T-helper 1 cell treated with Interleukin-12 subunit alpha and Interleukin-12 subunit beta and Interleukin-4 antibody, amounts not matched to agents 30 μg/mL and 1 μg/mL, for 36 hours (primary cell): ENCODE results near the gene SCGN.

Experiments used
- H3K27ac Mint-ChIP-seq: one replicate; pipeline ENCODE4 v1.8.0; 2021; ENCODE audit warnings: mild to moderate bottlenecking, mixed read lengths
- H3K27me3 Mint-ChIP-seq: one replicate; pipeline ENCODE4 v1.8.0; 2021; ENCODE audit warnings: low read depth, mixed read lengths
- H3K36me3 Mint-ChIP-seq: one replicate; pipeline ENCODE4 v1.8.0; 2021; ENCODE audit warnings: low read depth, mixed read lengths
- H3K4me1 Mint-ChIP-seq: one replicate; pipeline ENCODE4 v1.8.0; 2021; ENCODE audit warnings: low read depth, mixed read lengths
- H3K4me3 Mint-ChIP-seq: one replicate; pipeline ENCODE4 v1.8.0; 2021; ENCODE audit warnings: mild to moderate bottlenecking, moderate library complexity, mixed read lengths
- H3K9me3 Mint-ChIP-seq: one replicate; pipeline ENCODE4 v1.8.0; 2021; ENCODE audit warnings: mixed read lengths

The SCGN gene

DNA sequence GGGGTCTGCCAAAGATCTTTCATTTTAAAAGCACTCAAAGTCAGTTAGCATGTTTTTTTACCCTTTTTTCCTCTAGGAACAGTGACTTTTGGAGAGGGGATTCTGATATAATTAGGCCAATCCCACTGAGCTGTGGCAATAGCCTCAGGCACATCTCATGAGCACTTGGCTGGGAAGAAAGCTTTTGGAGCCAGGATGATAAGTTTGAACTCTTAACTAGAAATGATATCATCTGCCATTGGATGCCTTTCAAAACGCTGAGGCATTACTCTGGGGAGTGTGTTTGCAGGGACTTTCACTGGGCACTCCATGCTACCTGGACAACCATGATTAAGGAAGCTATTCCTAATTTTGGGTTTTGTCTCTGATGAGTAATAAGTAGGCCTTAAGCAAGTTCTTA is 3.7 kb downstream of the SCGN start:
- Mint-ChIP-seq H3K9me3 (no peaks in the 10 kb centered on the region), H3K36me3 (no peaks in the 10 kb centered on the region), H3K4me1 (no peaks in the 10 kb centered on the region), H3K27ac (no peak overlapping the region), H3K27me3 (peaks cover 44% of the 10 kb centered on the region), H3K4me3 (no peak overlapping the region)

DNA sequence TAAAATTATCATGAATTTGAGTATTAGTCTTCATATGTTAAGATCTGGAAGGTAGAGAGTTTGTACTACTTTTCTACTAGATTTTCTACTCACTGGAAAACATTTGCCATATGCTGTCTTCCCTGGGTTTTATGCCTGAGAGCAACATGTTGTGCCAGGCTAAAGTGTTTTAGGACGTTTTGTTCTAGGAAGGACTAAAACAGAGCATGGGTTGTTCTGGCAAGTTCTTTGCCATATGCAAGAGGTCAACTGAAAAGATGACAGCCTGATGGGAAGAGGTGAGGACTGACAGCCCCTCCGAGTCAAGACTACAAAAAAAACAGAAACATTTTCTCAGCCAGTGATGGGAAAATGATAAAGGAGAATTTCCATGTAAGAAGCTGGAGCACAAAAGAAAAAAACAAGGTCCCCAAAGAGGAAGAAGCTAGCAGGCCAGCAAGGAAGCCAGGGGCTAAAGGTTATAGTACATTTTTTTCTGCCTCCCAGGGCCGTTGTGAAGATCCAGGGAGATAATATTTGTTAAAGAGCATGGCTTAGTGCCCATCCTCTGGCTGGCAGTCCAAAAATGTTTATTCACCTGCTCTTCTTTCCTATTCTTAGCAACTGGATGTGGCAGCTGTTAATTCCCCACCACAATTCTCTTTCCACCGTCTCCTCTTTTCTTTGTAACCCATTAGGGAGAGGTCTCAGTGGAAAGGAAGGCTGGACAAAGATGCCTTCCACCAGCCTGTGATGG is 7.8 kb downstream of the SCGN start:
- Mint-ChIP-seq H3K9me3 (no peaks in the 10 kb centered on the region), H3K4me3 (no peak overlapping the region), H3K4me1 (no peaks in the 10 kb centered on the region), H3K36me3 (no peaks in the 10 kb centered on the region), H3K27ac (no peak overlapping the region), H3K27me3 (peaks cover 29% of the 10 kb centered on the region)

DNA sequence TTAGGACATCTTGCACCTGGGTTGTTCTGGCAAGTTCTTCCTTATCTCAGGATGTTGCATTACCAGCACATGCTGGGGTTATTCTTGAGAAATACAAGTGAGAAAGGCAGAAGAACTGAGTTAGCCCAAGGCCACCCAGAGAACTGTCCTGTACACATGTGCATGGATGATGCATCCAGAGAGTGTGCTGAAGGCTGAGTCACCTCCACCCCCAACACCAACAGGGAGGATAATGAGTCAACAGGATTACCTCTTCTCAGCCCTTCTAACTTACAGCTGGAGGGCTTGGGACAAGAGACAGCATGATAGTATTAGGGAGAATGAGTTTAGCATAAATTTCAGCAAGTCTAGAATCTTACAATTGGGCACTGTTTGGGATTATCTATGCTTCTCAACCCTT is 8.5 kb downstream of the SCGN start:
- H3K4me3 Mint-ChIP-seq = no peak overlapping the region
- no peaks in the 10 kb centered on the region for H3K36me3 Mint-ChIP-seq
- no peaks in the 10 kb centered on the region for H3K9me3 Mint-ChIP-seq
- H3K4me1 Mint-ChIP-seq = no peaks in the 10 kb centered on the region
- peaks cover 31% of the 10 kb centered on the region for H3K27me3 Mint-ChIP-seq
- H3K27ac Mint-ChIP-seq = no peak overlapping the region

DNA sequence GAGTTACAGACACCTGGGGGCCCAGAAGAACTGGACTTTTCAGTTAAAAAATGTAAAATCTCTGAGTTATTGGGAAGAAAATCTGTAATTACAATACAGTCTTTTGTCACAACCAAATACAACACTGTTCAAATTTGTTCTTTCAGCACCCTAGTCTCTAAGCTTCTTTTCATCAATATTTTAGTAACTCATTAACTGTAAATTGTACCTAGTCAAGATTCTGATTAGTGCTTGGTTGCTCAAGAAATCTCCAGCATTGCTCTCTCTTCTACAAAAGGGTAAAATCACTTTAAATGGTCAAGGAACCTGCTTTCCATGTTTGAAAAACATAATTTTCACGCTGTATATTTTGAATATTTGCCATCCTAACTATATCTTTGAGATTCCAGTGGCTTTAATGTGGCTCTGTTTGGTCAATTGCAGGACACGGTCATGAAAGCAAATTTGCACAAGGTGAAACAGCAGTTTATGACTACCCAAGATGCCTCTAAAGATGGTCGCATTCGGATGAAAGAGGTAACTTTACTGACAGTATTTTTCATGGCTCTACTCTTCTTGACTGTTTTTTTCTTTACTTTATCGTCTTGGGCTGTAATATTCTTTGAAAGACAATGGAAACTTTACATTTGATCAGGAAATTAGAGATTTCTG is 9.2 kb downstream of the SCGN start:
- H3K27me3 Mint-ChIP-seq = peaks cover 31% of the 10 kb centered on the region
- no peak overlapping the region for H3K4me3 Mint-ChIP-seq
- H3K27ac Mint-ChIP-seq = no peak overlapping the region
- H3K36me3 Mint-ChIP-seq = no peaks in the 10 kb centered on the region
- no peaks in the 10 kb centered on the region for H3K4me1 Mint-ChIP-seq
- H3K9me3 Mint-ChIP-seq = no peaks in the 10 kb centered on the region

DNA sequence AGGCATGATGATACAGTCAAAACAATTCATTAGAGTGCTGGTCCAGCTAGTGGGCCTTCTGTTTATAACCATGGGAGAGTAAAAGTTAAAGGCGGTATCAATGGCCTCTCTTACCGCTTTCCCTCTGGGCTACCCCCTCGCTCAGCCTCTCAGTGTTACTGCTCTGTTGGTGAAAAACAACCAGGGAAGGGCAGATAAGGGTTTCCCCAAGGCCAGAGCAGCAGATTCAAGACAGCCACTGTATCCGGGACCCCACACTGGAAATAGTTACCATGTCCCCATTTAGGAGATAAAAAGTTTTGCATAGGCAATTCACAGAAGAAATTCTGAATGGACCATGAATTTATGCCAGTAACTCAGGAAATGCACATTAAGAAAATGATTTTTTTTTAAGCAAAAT is 13.4 kb downstream of the SCGN start:
- Mint-ChIP-seq H3K4me1 (no peaks in the 10 kb centered on the region), H3K9me3 (no peaks in the 10 kb centered on the region), H3K27me3 (peaks cover 29% of the 10 kb centered on the region), H3K36me3 (no peaks in the 10 kb centered on the region), H3K27ac (no peak overlapping the region), H3K4me3 (no peak overlapping the region)

DNA sequence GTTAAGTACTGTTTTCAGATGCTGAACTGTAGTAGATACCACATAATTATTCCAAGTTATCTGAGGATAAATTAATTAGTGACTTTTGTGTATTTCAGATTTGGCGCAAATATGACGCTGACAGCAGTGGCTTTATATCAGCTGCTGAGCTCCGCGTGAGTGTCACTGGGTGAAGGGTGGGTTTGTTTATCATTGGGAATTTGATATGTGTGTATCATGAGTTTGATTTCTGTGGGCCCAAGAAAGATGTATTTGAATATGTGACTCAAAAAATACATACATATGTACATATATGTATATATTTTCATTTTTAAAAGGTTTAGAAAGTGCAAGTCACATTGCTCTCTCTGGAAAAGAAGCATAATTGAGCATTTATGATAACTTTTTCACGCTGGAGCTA is 17.4 kb downstream of the SCGN start:
- H3K27me3 Mint-ChIP-seq = peaks cover 24% of the 10 kb centered on the region
- H3K4me1 Mint-ChIP-seq = no peaks in the 10 kb centered on the region
- H3K9me3 Mint-ChIP-seq = no peaks in the 10 kb centered on the region
- no peak overlapping the region for H3K27ac Mint-ChIP-seq
- no peak overlapping the region for H3K4me3 Mint-ChIP-seq
- no peaks in the 10 kb centered on the region for H3K36me3 Mint-ChIP-seq

DNA sequence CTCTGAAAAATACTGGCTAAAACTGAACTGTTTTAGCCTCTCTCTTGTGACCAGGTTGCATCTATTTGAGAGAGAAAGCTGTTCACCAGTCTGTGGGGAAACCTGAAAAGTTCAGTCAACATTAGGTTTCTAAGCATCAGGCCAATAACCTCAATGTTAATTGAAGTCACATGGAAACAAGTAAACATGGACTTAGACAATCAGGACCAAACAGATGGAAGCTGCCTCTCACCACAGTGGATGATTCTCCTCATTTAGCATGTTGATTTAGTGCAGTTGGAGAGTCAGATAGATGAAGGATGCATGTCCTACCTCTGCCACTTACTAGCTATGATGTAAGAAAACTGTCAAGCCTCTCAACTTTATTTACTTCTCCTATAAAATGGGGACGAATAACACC is 18.2 kb downstream of the SCGN start:
- H3K36me3 Mint-ChIP-seq = no peaks in the 10 kb centered on the region
- H3K4me1 Mint-ChIP-seq = no peaks in the 10 kb centered on the region
- H3K4me3 Mint-ChIP-seq = no peak overlapping the region
- H3K9me3 Mint-ChIP-seq = no peaks in the 10 kb centered on the region
- no peak overlapping the region for H3K27ac Mint-ChIP-seq
- H3K27me3 Mint-ChIP-seq = peaks cover 18% of the 10 kb centered on the region

DNA sequence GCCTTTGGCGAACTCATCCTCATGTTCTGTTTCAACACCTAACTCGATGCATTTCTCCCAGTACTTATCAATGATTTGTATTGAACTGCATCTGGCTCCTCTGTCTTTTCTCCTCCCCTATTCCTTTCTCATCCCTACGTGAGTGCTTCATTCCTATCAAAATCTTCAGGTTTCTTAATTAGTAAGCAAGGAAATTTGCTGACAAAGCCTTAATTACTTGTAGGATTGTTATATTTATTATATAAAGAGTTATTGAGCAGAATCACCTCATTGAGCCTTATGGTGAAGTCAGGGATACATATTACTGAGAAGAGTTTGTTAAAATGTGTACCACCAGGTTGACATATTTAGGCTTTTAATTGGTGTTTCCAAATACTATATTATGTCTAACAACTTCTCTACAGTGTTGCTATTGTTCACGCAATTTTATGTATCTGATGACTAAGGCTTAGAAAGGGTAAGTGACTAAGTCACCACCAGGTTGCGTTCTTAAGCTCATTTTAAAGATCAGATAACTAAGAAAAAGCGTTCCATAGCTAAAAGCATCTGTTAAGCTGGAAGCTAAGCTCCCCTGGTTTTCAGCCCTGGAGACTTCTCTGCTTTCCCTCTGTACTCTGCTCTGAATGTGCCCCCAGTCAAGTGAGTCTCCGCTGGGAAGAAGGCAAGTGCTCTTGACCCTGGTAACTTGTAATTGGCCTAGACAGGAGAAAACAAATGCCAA is 18.9 kb downstream of the SCGN start:
- H3K36me3 Mint-ChIP-seq = no peaks in the 10 kb centered on the region
- no peak overlapping the region for H3K27ac Mint-ChIP-seq
- H3K9me3 Mint-ChIP-seq = no peaks in the 10 kb centered on the region
- H3K27me3 Mint-ChIP-seq = peaks cover 18% of the 10 kb centered on the region
- no peak overlapping the region for H3K4me3 Mint-ChIP-seq
- H3K4me1 Mint-ChIP-seq = no peaks in the 10 kb centered on the region

DNA sequence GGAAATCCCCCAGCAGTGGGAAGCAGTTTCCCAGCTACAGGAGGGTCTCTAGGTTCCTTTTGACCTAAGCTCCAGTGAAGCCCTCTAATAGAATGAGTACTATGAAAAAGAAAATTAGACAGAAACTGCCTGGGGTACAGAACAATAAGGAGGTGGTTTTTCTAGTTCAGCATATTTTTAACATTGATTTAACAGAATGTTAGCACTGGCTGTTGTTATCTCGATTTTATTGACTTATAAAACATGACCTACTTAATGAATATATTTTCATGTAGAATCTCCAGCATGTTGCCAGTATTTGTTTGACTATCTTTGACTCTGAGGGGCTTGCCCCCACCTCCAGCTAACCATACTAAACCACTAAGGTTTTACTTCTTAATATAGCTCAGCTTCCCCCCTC is 19.6 kb downstream of the SCGN start:
- no peaks in the 10 kb centered on the region for H3K4me1 Mint-ChIP-seq
- no peak overlapping the region for H3K4me3 Mint-ChIP-seq
- no peaks in the 10 kb centered on the region for H3K9me3 Mint-ChIP-seq
- no peak overlapping the region for H3K27ac Mint-ChIP-seq
- peaks cover 18% of the 10 kb centered on the region for H3K27me3 Mint-ChIP-seq
- H3K36me3 Mint-ChIP-seq = no peaks in the 10 kb centered on the region

DNA sequence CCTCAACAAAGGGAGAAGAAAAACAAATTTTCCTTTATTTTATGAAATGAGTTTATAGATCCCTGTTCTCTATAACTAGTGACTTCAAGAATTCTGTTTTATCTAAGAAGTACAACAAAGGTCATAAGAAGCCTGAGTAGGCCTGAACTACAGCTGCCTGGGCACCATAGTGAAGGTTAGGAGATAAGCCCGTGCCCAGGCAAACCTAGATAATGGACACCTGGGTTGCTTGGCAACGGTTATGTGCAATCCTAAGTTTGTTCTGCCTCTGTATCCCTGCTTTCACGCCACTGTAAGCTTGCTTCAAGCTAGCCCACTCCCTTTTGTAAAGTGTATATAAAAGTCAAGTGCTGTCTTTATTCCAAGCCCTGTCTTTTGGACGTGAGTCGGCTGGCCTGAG is 23.2 kb downstream of the SCGN start:
- H3K9me3 Mint-ChIP-seq = no peaks in the 10 kb centered on the region
- H3K4me3 Mint-ChIP-seq = no peak overlapping the region
- no peak overlapping the region for H3K27ac Mint-ChIP-seq
- no peaks in the 10 kb centered on the region for H3K4me1 Mint-ChIP-seq
- peaks cover 17% of the 10 kb centered on the region for H3K27me3 Mint-ChIP-seq
- no peaks in the 10 kb centered on the region for H3K36me3 Mint-ChIP-seq

DNA sequence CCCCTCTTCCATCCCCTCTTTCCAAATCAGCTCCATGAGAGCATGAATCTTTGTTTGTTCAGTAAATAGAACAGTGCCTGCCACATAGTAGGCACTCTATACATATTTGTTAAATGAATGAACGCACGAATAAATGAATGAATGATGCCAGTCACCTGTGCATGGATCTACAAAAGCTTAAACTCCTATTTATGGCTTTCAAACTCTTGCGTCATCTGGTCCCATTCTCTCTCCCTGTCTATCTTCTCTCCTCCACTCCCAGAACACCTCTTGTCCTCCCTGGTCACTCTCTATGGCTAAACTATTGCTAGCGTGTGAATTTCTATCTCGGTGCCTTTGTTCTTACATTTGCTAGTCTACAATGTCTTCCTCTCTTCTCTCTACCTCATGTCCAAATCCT is 24.8 kb downstream of the SCGN start:
- Mint-ChIP-seq H3K27me3 (peaks cover 18% of the 10 kb centered on the region), H3K9me3 (no peaks in the 10 kb centered on the region), H3K27ac (no peak overlapping the region), H3K36me3 (no peaks in the 10 kb centered on the region), H3K4me3 (no peak overlapping the region), H3K4me1 (no peaks in the 10 kb centered on the region)

DNA sequence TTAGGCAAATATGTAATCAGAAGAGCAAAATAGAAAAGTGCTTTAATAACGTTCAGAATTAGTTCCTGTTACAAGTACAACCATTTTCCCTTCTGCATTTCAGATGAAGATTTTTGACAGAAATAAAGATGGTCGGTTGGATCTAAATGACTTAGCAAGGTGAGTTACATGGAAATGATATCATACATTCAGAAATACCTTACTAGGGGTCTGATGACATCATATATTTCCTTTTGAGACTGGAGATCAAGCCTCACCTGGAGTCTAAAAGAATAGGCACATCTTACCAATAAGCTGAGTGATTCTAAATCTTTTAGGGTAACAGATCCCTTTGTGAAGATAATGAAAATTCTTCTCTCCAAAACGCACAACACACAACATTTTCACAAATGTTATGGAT is 29.8 kb downstream of the SCGN start:
- Mint-ChIP-seq H3K4me3 (no peak overlapping the region), H3K36me3 (no peaks in the 10 kb centered on the region), H3K27ac (no peak overlapping the region), H3K27me3 (peaks cover 19% of the 10 kb centered on the region), H3K9me3 (no peaks in the 10 kb centered on the region), H3K4me1 (no peaks in the 10 kb centered on the region)

DNA sequence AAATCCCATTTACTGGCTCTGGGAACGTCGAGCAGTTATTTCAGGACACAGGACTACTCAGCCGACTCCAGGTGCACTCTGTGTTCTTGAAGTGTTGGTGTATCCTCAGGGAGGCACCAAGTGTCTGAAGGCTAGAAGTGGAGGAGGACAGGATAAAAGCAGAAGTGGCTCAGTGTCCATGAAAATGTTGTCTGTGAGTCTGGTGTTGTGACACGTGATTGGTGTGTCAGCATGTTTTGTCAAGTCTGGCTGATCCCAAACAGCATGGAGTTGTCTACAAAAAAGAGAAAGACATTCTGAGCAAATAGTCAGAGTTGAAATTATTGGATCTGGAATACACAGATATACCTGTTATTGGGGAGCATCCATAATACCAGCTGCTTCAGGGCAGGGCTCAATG is 30.3 kb downstream of the SCGN start:
- Mint-ChIP-seq H3K27me3 (peaks cover 19% of the 10 kb centered on the region), H3K27ac (no peak overlapping the region)

DNA sequence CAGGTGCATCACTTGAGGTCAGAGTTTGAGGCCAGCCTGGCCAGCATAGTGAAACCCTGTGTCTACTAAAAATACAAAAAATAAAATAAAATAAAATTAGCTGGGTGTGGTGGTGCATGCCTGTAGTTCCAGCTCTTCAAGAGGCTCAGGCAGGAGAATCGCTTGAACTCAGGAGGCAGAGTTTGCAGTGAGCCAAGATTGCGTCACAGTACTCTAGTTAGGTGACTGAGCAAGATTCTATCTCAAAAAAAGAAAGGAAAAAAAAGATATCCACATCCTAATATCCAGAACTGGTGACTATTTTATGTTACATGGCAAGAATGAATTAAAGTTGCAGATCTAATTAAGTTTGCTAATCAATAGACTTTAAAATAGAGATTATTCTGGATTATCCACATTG is 32.5 kb downstream of the SCGN start:
- Mint-ChIP-seq H3K4me1 (no peaks in the 10 kb centered on the region), H3K36me3 (no peaks in the 10 kb centered on the region), H3K9me3 (no peaks in the 10 kb centered on the region), H3K4me3 (no peak overlapping the region), H3K27me3 (peaks cover 35% of the 10 kb centered on the region), H3K27ac (no peak overlapping the region)

More for the DNA sequence above, 30.3 kb downstream of the SCGN start:
- Mint-ChIP-seq H3K4me1 (no peaks in the 10 kb centered on the region), H3K9me3 (no peaks in the 10 kb centered on the region), H3K36me3 (no peaks in the 10 kb centered on the region), H3K4me3 (no peak overlapping the region)

DNA sequence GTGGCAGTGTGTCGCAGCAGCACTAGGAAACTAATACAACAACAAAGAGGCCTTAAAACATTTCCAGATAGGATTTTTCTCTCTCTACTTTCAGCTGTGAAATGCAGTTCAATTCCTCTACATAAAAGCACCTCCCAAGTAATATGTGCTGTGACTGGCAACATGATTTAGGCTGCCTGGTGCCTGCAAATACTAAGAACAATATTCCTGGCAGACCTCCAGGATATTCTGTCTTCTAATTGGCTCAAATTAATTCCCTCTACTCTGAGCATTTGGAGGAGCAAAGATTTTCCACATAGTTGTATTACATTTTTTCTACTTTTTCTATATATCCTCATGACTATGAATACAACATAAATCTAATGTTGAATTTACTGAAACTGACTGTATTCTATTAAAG is 33.2 kb downstream of the SCGN start:
- Mint-ChIP-seq H3K27me3 (peaks cover 35% of the 10 kb centered on the region), H3K4me3 (no peak overlapping the region), H3K4me1 (no peaks in the 10 kb centered on the region), H3K9me3 (no peaks in the 10 kb centered on the region), H3K36me3 (no peaks in the 10 kb centered on the region), H3K27ac (no peak overlapping the region)
